WTC11 (cell line): Measurements from ENCODE around the gene LIFR. TPM values are rescaled to one million over a fixed set of nuclear protein-coding genes. Genes with fewer than 3 reads are reported as not detected.

Experiments used
- ATAC-seq: fragments of 200-7000 bp; cut with Tn5 transposase; 2 replicates; pipeline ENCODE4 v1.10.0; 2021; ENCODE audit warnings: mild to moderate bottlenecking, moderate library complexity
- CTCF ChIA-PET: fragments of 300-600 bp; sonication (Branson Sonifier 250); formaldehyde crosslinking; loops from one replicate; lab custom pipeline; 2021; ENCODE audit warnings: antibody characterized with exemption; lab: Charles Lee
- POLR2A ChIA-PET: fragments of 350-600 bp; sonication (Branson Sonifier 250); formaldehyde crosslinking; loops from one replicate; lab custom pipeline; 2021; ENCODE audit warnings: antibody characterized with exemption; lab: Charles Lee
- DNase-seq: peaks from one replicate; pipeline ENCODE4 v3.0.0; 2021; ENCODE audit warnings: low spot score
- H3K27ac Mint-ChIP-seq: 2 replicates; pipeline ENCODE4 v1.8.0; 2021; ENCODE audit warnings: mixed read lengths
- H3K27me3 Mint-ChIP-seq: 2 replicates; pipeline ENCODE4 v1.8.0; 2021; ENCODE audit warnings: low read depth, mild to moderate bottlenecking, moderate library complexity, mixed read lengths
- H3K36me3 Mint-ChIP-seq: 2 replicates; pipeline ENCODE4 v1.8.0; 2021; ENCODE audit warnings: mixed read lengths
- H3K4me1 Mint-ChIP-seq: 2 replicates; pipeline ENCODE4 v1.8.0; 2022; ENCODE audit warnings: mixed read lengths
- H3K4me3 Mint-ChIP-seq: 2 replicates; pipeline ENCODE4 v1.8.0; 2021; ENCODE audit warnings: mild to moderate bottlenecking, moderate library complexity, mixed read lengths
- H3K9me3 Mint-ChIP-seq: 2 replicates; pipeline ENCODE4 v1.8.0; 2021; ENCODE audit warnings: mixed read lengths
- AR ChIP-seq: fragments of 250-450 bp; sonication (Bioruptor Pico); IDR thresholded peaks from 2 replicates; pipeline ENCODE4 v1.9.0; 2021; ENCODE audit warnings: mild to moderate bottlenecking
- ARID4B ChIP-seq: sonication (generic); formaldehyde crosslinking; IDR thresholded peaks from 2 replicates; pipeline ENCODE4 v1.8.0; 2023; ENCODE audit warnings: missing genetic modification reagents, mild to moderate bottlenecking, borderline replicate concordance
- ATF1 ChIP-seq: sonication (generic); formaldehyde crosslinking; IDR thresholded peaks from 2 replicates; pipeline ENCODE4 v1.8.1; 2023; ENCODE audit warnings: mild to moderate bottlenecking, moderate library complexity, missing genetic modification reagents
- ATF2 ChIP-seq: sonication (generic); formaldehyde crosslinking; IDR thresholded peaks from 2 replicates; pipeline ENCODE4 v1.8.1; 2022; ENCODE audit warnings: low read depth, missing genetic modification reagents, borderline replicate concordance
- ATF6 ChIP-seq: sonication (generic); formaldehyde crosslinking; IDR thresholded peaks from 2 replicates; pipeline ENCODE4 v1.8.1; 2023; ENCODE audit warnings: mild to moderate bottlenecking, missing genetic modification reagents
- E2F5 ChIP-seq: sonication (generic); formaldehyde crosslinking; IDR thresholded peaks from 2 replicates; pipeline ENCODE4 v1.8.1; 2022; ENCODE audit warnings: mild to moderate bottlenecking, moderate library complexity, missing genetic modification reagents
- ERG ChIP-seq: fragments of 250-450 bp; sonication (Bioruptor Pico); IDR thresholded peaks from 2 replicates; pipeline ENCODE4 v1.8.0; 2021; ENCODE audit warnings: mild to moderate bottlenecking
- FOXP1 ChIP-seq: sonication (generic); formaldehyde crosslinking; IDR thresholded peaks from 2 replicates; pipeline ENCODE4 v1.8.0; 2022; ENCODE audit warnings: missing genetic modification reagents, mild to moderate bottlenecking, moderate library complexity, borderline replicate concordance
- GABPB1 ChIP-seq: sonication (generic); formaldehyde crosslinking; IDR thresholded peaks from 2 replicates; pipeline ENCODE4 v1.8.1; 2023; ENCODE audit warnings: mild to moderate bottlenecking, missing genetic modification reagents
- NR3C1 ChIP-seq: sonication (generic); formaldehyde crosslinking; conservative IDR thresholded peaks from 2 replicates; pipeline ENCODE4 v1.8.1; 2023; ENCODE audit warnings: low read depth, mild to moderate bottlenecking, missing genetic modification reagents
- OVOL2 ChIP-seq: fragments of 250-450 bp; sonication (Bioruptor Pico); IDR thresholded peaks from 2 replicates; pipeline ENCODE4 v1.9.0; 2021; ENCODE audit warnings: mild to moderate bottlenecking, borderline replicate concordance
- PRDM15 ChIP-seq: sonication (generic); formaldehyde crosslinking; IDR thresholded peaks from 2 replicates; pipeline ENCODE4 v1.8.0; 2022; ENCODE audit warnings: missing genetic modification reagents
- PREB ChIP-seq: sonication (generic); formaldehyde crosslinking; IDR thresholded peaks from 2 replicates; pipeline ENCODE4 v1.8.1; 2022; ENCODE audit warnings: mild to moderate bottlenecking, missing genetic modification reagents, moderate library complexity, borderline replicate concordance
- PRRX2 ChIP-seq: fragments of 250-450 bp; sonication (Bioruptor Pico); IDR thresholded peaks from 2 replicates; pipeline ENCODE4 v1.8.0; 2021; ENCODE audit warnings: mild to moderate bottlenecking
- USF2 ChIP-seq: sonication (generic); formaldehyde crosslinking; IDR thresholded peaks from 2 replicates; pipeline ENCODE4 v1.8.1; 2023; ENCODE audit warnings: mild to moderate bottlenecking, missing genetic modification reagents, moderate library complexity
- ZMAT4 ChIP-seq: fragments of 250-450 bp; sonication (Bioruptor Pico); IDR thresholded peaks from 2 replicates; pipeline ENCODE4 v1.9.0; 2021; ENCODE audit warnings: mild to moderate bottlenecking
- ZNF232 ChIP-seq: sonication (generic); formaldehyde crosslinking; IDR thresholded peaks from 2 replicates; pipeline ENCODE4 v1.8.0; 2022; ENCODE audit warnings: mild to moderate bottlenecking, missing genetic modification reagents
- ZNF317 ChIP-seq: sonication (generic); formaldehyde crosslinking; IDR thresholded peaks from 2 replicates; pipeline ENCODE4 v1.8.1; 2023; ENCODE audit warnings: low read depth, mild to moderate bottlenecking, moderate library complexity, missing genetic modification reagents, borderline replicate concordance
- total RNA-seq: library from RNA; stranded (reverse); gene quantifications from 3 replicates; pipeline ENCODE4 v1.2.3, GENCODE V29; 2021

The LIFR gene
- total RNA-seq, 1 experiment from 2014 or later, result 14.4 TPM

GRCh38 chr5:38524022-38524421 lies 32.4 kb downstream of the LIFR start:
- no peak for DNase-seq
- no peak for ATAC-seq
- no peaks in the 10 kb centered on the region for H3K27me3 Mint-ChIP-seq
- TF ChIP-seq ZNF232 (CRISPR knock-in tag) (no peak), ZNF317 (CRISPR knock-in tag) (no peak), FOXP1 (CRISPR knock-in tag) (no peak), ATF2 (CRISPR knock-in tag) (no peak), ERG (no peak), AR (CRISPR knock-in tag) (no peak), ARID4B (CRISPR knock-in tag) (no peak), PRDM15 (CRISPR knock-in tag) (no peak), OVOL2 (no peak), ATF1 (CRISPR knock-in tag) (no peak), E2F5 (no peak), ZMAT4 (CRISPR knock-in tag) (no peak), ATF6 (no peak), NR3C1 (CRISPR knock-in tag) (no peak), PREB (CRISPR knock-in tag) (no peak), USF2 (CRISPR knock-in tag) (no peak), PRRX2 (CRISPR knock-in tag) (no peak), GABPB1 (CRISPR knock-in tag) (no peak)
- TF ChIP-seq, all 79 proteins: peak for 0
- Mint-ChIP-seq H3K4me1 (peaks cover 36% of the 10 kb centered on the region), H3K4me3 (no peak overlapping the region), H3K36me3 (peaks cover 5% of the 10 kb centered on the region; the same call in 1 of the 2 replicates), H3K9me3 (no peaks in the 10 kb centered on the region), H3K27ac (no peak overlapping the region)
- ChIA-PET POLR2A (no interaction called here), CTCF (no interaction called here)
